CD4-positive, alpha-beta memory T cell (primary cell): Measurements from ENCODE around the gene DSE. TPM values are rescaled to one million over a fixed set of nuclear protein-coding genes. Genes with fewer than 3 reads are reported as not detected.

ENCODE experiments used
- CTCF ChIA-PET: fragments of 350-600 bp; sonication (Branson Sonifier 250); formaldehyde crosslinking; loops from one replicate; lab custom pipeline; 2021; ENCODE audit warnings: inconsistent platforms; ENCODE audit not compliant: partially characterized antibody; lab: Charles Lee
- POLR2A ChIA-PET: fragments of 350-600 bp; sonication (Branson Sonifier 250); formaldehyde crosslinking; loops from one replicate; lab custom pipeline; 2021; ENCODE audit not compliant: partially characterized antibody; lab: Charles Lee
- DNase-seq, 5 donors: peaks; one replicate each; pipeline versions ENCODE4 v3.0.0 to v3.0.0-alpha.2; 2020 to 2022; ENCODE audit warnings: mixed read lengths in 1 of 5
- H3K27ac ChIP-seq: one replicate; pipeline ENCODE4 v1.7.0; 2013; ENCODE audit warnings: low read depth, low read length
- H3K27me3 ChIP-seq: 2 replicates; pipeline ENCODE4 v1.7.0; 2013; ENCODE audit warnings: mild to moderate bottlenecking, low read length, moderate library complexity; ENCODE audit not compliant: insufficient read depth
- H3K36me3 ChIP-seq: 2 replicates; pipeline ENCODE4 v1.7.0; 2013; ENCODE audit warnings: mild to moderate bottlenecking, low read length, moderate library complexity; ENCODE audit not compliant: insufficient read depth
- H3K4me1 ChIP-seq: 2 replicates; pipeline ENCODE4 v1.7.0; 2013; ENCODE audit warnings: mild to moderate bottlenecking, low read length, moderate library complexity; ENCODE audit not compliant: insufficient read depth
- H3K4me3 ChIP-seq, 2 donors: one replicate each; pipeline ENCODE4 v1.7.0; 2013; ENCODE audit warnings: low read length in 2 of 2, mild to moderate bottlenecking in 1 of 2
- H3K9me3 ChIP-seq, 2 donors: one replicate each; pipeline ENCODE4 v1.7.0; 2013; ENCODE audit warnings: low read length in 2 of 2, control low read depth in 1 of 2; ENCODE audit not compliant: control insufficient read depth in 1 of 2
- H3K27ac Mint-ChIP-seq, 7 donors: one replicate each; pipeline ENCODE4 v1.8.0; 2020 to 2021; ENCODE audit warnings: mixed read lengths in 7 of 7, mild to moderate bottlenecking in 6 of 7, inconsistent platforms in 3 of 7, moderate library complexity in 3 of 7
- H3K27me3 Mint-ChIP-seq, 2 donors: one replicate each; pipeline ENCODE4 v1.8.0; 2020 to 2021; ENCODE audit warnings: mixed read lengths in 2 of 2
- H3K36me3 Mint-ChIP-seq, 2 donors: one replicate each; pipeline ENCODE4 v1.8.0; 2020 to 2021; ENCODE audit warnings: mixed read lengths in 2 of 2, inconsistent platforms in 1 of 2, mild to moderate bottlenecking in 1 of 2
- H3K4me1 Mint-ChIP-seq, 4 donors: one replicate each; pipeline ENCODE4 v1.8.0; 2020 to 2021; ENCODE audit warnings: mixed read lengths in 4 of 4, mild to moderate bottlenecking in 1 of 4
- H3K4me3 Mint-ChIP-seq, 8 donors: one replicate each; pipeline ENCODE4 v1.8.0; 2020 to 2021; ENCODE audit warnings: mixed read lengths in 8 of 8, mild to moderate bottlenecking in 7 of 8, moderate library complexity in 6 of 8, inconsistent platforms in 3 of 8
- H3K9me3 Mint-ChIP-seq, 8 donors: one replicate each; pipeline ENCODE4 v1.8.0; 2020 to 2021; ENCODE audit warnings: mixed read lengths in 8 of 8, mild to moderate bottlenecking in 5 of 8, inconsistent platforms in 3 of 8, moderate library complexity in 1 of 8
- intact Hi-C: fragments of 100-400 bp; cut with micrococcal nuclease; formaldehyde crosslinking; loops from one replicate; pipeline ENCODE4 v1.15.1; 2023
- polyA plus RNA-seq, 2 donors: library from polyadenylated mRNA; unstranded; fragments of 300-500 nt; fragmentation: Illumina TruSeq; gene quantifications; one replicate each; pipeline ENCODE4 v1.2.3, GENCODE V29; 2021
- total RNA-seq, 2 experiments: library from RNA; stranded (reverse); gene quantifications; one replicate each; pipeline ENCODE4 v1.2.3, GENCODE V29; 2021

DSE gene
- total and polyA plus RNA-seq, 4 experiments from 2014 or later: 1.9 to 9.0 (median 5.8) TPM

DNA sequence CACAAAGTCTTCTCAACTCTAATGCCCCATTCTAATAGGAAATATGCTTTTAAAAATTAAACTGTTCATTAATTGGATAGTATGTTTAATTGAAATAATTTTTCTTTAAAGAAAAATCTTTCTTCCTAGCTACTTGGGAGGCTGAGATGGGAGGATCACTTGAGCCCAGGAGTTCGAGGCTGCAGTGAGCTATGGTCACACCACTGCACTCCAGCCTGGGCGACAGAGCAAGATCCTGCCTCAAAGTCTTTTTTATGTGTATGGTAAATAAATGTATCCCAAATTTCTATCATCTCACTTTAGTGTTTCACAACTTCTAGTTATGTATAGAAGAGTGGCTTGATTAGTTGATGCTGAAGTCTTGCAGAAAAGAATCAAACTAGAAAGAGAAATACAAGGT, 4.5 kb downstream of the DSE start:
- Mint-ChIP-seq H3K4me3 (no peak overlapping the region), H3K4me1 (peaks cover 1 to 9% (median 5%) of the 10 kb centered on the region in 4 donors), H3K9me3 (no peaks in the 10 kb centered on the region), H3K27ac (no peak overlapping the region), H3K36me3 (peaks cover 0 to 2% of the 10 kb centered on the region in 2 donors), H3K27me3 (peaks cover 4 to 8% of the 10 kb centered on the region in 2 donors)
- CTCF ChIA-PET: interaction anchor here (1.2 kb wide), 1 partner anchor 14 kb away, joined by 3 read pairs; no protein-coding TSS in a partner anchor
- Histone ChIP-seq H3K4me1 (peaks cover 7% of the 10 kb centered on the region), H3K9me3 (no peaks in the 10 kb centered on the region), H3K36me3 (no peaks in the 10 kb centered on the region), H3K27ac (no peak overlapping the region), H3K27me3 (no peaks in the 10 kb centered on the region), H3K4me3 (no peak overlapping the region)
- POLR2A ChIA-PET: no interaction called here
- DNase-seq: no peak
- intact Hi-C loops: no loop called here

DNA sequence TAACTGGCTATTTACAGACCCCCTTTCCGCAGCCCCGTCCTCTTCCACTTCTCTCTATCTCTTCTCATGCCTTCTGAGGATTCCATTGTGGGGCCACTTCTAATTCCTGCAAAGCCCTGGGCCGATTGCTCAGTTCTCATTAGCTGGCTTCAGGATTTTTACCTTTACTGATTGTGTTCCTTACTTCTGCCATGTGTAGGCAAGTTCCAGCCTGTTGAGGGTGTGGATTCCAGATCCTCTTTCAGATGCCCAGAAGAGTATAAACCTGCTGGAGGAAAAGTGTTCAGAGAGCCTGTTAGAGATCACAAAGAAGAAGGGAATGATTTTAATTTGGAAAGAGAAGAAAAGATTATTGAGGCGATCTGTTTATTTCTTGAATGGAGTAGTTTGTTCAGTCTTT, 5.4 kb downstream of the DSE start:
- no peak overlapping the region for H3K27ac Mint-ChIP-seq
- peaks cover 4 to 8% of the 10 kb centered on the region in 2 donors for H3K27me3 Mint-ChIP-seq
- POLR2A ChIA-PET: no interaction called here

DNA sequence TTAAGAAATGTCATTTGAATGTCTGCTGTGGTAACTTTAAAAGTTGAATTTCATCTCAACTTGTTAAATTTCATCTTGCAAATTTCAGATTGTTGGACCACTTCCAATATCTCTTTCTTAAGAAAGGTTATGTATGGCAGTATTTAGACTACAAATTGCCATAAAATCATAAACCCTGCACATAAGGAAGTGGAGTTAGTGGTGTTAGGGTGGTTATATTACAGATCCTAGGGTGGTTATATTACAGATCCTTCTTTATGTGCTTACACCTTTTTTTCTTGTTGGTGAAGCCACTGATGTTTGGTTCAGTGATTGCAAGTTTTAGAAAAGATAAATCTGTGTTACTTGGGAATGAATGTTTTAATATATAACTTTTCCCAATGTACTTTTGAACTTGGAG, 9.0 kb downstream of the DSE start:
- intact Hi-C loops: no loop called here
- Histone ChIP-seq H3K9me3 (no peaks in the 10 kb centered on the region), H3K4me1 (no peaks in the 10 kb centered on the region), H3K36me3 (no peaks in the 10 kb centered on the region), H3K27ac (no peak overlapping the region), H3K27me3 (no peaks in the 10 kb centered on the region), H3K4me3 (no peak overlapping the region)
- Mint-ChIP-seq H3K27me3 (peaks cover 3 to 4% of the 10 kb centered on the region in 2 donors), H3K4me3 (no peak overlapping the region), H3K9me3 (no peaks in the 10 kb centered on the region), H3K36me3 (no peaks in the 10 kb centered on the region), H3K4me1 (peaks cover 0 to 12% (median under 1%) of the 10 kb centered on the region in 4 donors), H3K27ac (peak overlapping the region in 1 of 7 donors; percentile 49)
- no peak for DNase-seq
- CTCF ChIA-PET: no interaction called here
- POLR2A ChIA-PET: no interaction called here

More for the DNA sequence above, 5.4 kb downstream of the DSE start:
- Histone ChIP-seq H3K9me3 (no peaks in the 10 kb centered on the region), H3K4me1 (peaks cover 5% of the 10 kb centered on the region), H3K36me3 (no peaks in the 10 kb centered on the region), H3K27me3 (no peaks in the 10 kb centered on the region), H3K27ac (no peak overlapping the region), H3K4me3 (no peak overlapping the region)
- Mint-ChIP-seq H3K9me3 (no peaks in the 10 kb centered on the region), H3K4me1 (peaks cover 0 to 9% (median 3%) of the 10 kb centered on the region in 4 donors), H3K36me3 (no peaks in the 10 kb centered on the region), H3K4me3 (no peak overlapping the region)
- intact Hi-C loops: no loop called here
- no peak for DNase-seq
- CTCF ChIA-PET: interaction anchor here (1.2 kb wide), 1 partner anchor 14 kb away, joined by 3 read pairs; no protein-coding TSS in a partner anchor

DNA sequence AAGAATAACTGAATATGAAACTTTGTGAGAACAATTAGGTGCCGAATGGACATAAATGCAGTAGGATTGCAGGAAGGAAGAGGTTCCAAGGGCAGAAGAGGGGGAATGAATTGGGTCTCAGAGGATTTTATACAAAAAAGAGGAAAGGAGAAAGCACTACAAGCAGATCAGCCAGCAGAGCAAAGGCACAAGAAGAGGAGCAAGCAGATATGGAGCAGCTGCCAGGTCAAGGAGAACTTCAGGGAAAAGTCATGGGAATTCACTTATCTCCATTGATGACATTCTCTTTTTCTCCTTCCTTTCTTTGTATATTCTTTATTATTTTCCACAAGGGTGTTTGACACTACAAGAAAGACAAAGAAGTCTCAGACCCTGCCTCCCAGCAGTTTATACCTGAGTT, 9.6 kb downstream of the DSE start:
- H3K4me3 Mint-ChIP-seq: no peak overlapping the region
- no peaks in the 10 kb centered on the region for H3K9me3 ChIP-seq
- H3K27me3 Mint-ChIP-seq: peaks cover 3 to 4% of the 10 kb centered on the region in 2 donors
- no peaks in the 10 kb centered on the region for H3K9me3 Mint-ChIP-seq
- no peaks in the 10 kb centered on the region for H3K36me3 ChIP-seq
- H3K4me1 ChIP-seq: no peaks in the 10 kb centered on the region
- H3K4me3 ChIP-seq: no peak overlapping the region
- peaks cover 0 to 15% (median 6%) of the 10 kb centered on the region in 4 donors for H3K4me1 Mint-ChIP-seq
- peak overlapping the region in 3 of 7 donors; percentile 0 to 49 (median 2) for H3K27ac Mint-ChIP-seq
- ChIA-PET POLR2A (no interaction called here), CTCF (no interaction called here)
- intact Hi-C loops: no loop called here
- DNase-seq: no peak
- no peaks in the 10 kb centered on the region for H3K36me3 Mint-ChIP-seq
- no peaks in the 10 kb centered on the region for H3K27me3 ChIP-seq
- H3K27ac ChIP-seq: no peak overlapping the region

DNA sequence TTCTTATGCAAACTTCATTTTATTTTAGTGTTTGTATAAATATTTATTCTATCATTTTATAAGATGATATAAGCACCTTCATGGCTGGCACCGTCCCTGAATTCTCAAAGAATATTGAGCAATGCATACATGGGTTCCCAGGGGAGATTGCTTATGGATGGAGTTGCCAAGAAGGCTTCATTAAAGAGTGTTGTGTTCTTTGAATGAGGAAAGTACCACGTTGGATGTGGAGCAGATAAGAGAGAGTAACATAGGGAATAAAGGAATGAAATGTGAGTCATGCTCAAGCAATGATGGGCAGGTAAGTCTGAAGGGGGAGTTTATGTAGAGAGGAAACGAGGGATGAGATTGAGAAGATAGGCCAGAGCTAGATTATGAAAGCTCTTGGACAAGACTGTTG, 10.3 kb downstream of the DSE start:
- DNase-seq: no peak
- Mint-ChIP-seq H3K4me1 (peaks cover 0 to 16% (median 6%) of the 10 kb centered on the region in 4 donors), H3K27ac (no peak overlapping the region), H3K9me3 (no peaks in the 10 kb centered on the region), H3K4me3 (no peak overlapping the region), H3K36me3 (no peaks in the 10 kb centered on the region), H3K27me3 (peaks cover 3% of the 10 kb centered on the region in 2 donors)
- H3K4me3 ChIP-seq: no peak overlapping the region
- no peaks in the 10 kb centered on the region for H3K9me3 ChIP-seq
- intact Hi-C loops: no loop called here
- no peaks in the 10 kb centered on the region for H3K36me3 ChIP-seq
- no peak overlapping the region for H3K27ac ChIP-seq
- no peaks in the 10 kb centered on the region for H3K27me3 ChIP-seq
- POLR2A ChIA-PET: no interaction called here
- H3K4me1 ChIP-seq: no peaks in the 10 kb centered on the region
- CTCF ChIA-PET: no interaction called here

DNA sequence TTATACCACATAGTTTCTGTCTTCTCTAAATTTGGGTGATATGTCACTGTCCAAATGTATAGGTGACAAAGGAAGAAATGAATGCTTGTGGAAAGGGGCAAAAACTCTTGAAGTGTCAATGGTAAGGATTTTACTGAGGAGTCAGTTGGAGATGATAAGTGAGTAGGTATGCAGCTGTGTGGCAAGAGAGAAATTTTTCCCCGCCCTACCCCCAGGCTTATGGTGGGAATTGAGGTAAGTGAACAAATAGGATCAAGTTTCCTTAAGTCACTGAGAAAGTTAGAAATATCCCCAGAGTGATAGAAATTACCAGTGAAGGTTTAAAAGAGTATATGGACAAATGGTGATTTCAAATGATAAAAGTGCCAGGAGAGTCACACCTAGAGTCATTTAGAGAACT, 11.8 kb downstream of the DSE start:
- no peaks in the 10 kb centered on the region for H3K27me3 ChIP-seq
- H3K36me3 Mint-ChIP-seq: no peaks in the 10 kb centered on the region
- intact Hi-C loops: no loop called here
- H3K4me1 ChIP-seq: no peaks in the 10 kb centered on the region
- ChIA-PET POLR2A (no interaction called here), CTCF (no interaction called here)
- no peaks in the 10 kb centered on the region for H3K9me3 Mint-ChIP-seq
- H3K4me3 Mint-ChIP-seq: no peak overlapping the region
- no peaks in the 10 kb centered on the region for H3K27me3 Mint-ChIP-seq
- peak overlapping the region in 1 of 7 donors; percentile 22 for H3K27ac Mint-ChIP-seq
- H3K9me3 ChIP-seq: no peaks in the 10 kb centered on the region
- no peaks in the 10 kb centered on the region for H3K36me3 ChIP-seq
- H3K4me3 ChIP-seq: no peak overlapping the region
- H3K27ac ChIP-seq: no peak overlapping the region
- no peak for DNase-seq
- peaks cover 5 to 20% (median 14%) of the 10 kb centered on the region in 4 donors for H3K4me1 Mint-ChIP-seq

DNA sequence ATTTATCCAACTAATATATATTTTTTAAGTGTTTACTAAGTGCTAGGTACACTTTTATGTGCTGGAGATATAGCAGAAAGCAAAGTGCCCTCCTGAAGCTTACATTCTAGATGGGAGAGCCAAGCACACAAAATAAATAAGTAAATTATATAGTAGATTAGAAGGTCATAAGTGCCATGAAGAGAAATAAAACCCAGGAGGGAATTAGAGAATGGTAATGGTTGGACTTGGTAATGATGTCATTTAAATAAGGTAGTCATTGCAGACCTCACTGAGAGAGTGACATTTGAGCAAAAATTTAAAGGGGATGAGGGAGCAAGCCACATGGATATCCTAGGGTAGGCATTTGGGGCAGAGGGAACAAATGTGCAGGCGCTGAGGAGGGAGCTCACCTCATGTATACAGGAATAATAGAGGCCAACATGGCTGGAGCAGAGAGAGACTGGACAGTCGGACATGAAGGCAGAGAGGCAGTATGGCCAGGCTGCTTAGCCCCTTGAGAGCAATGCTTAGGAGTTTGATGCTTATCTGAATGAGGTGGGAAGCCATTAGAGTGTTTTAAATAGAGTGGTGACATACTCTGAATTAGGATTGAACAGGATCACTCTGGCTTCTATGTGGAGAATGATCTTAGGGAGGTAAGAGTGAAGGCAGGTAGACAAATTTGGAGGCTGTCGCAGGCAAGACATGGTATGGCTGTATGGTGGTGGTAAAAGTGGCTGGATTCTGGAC, 14.1 kb downstream of the DSE start:
- intact Hi-C loops: no loop called here
- CTCF ChIA-PET: no interaction called here

More for the DNA sequence above, 14.1 kb downstream of the DSE start:
- Histone ChIP-seq H3K4me1 (peaks cover 15% of the 10 kb centered on the region), H3K27me3 (no peaks in the 10 kb centered on the region), H3K4me3 (no peak overlapping the region), H3K27ac (no peak overlapping the region), H3K36me3 (no peaks in the 10 kb centered on the region), H3K9me3 (no peaks in the 10 kb centered on the region)
- no peaks in the 10 kb centered on the region for H3K27me3 Mint-ChIP-seq
- H3K4me1 Mint-ChIP-seq: peaks cover 19 to 32% (median 24%) of the 10 kb centered on the region in 4 donors
- DNase-seq: no peak
- POLR2A ChIA-PET: no interaction called here
- H3K36me3 Mint-ChIP-seq: no peaks in the 10 kb centered on the region
- H3K9me3 Mint-ChIP-seq: no peaks in the 10 kb centered on the region
- peak overlapping the region in 1 of 8 donors; percentile 8 for H3K4me3 Mint-ChIP-seq
- H3K27ac Mint-ChIP-seq: peak overlapping the region in 2 of 7 donors; percentile 5 to 57
